ENCODE data around the gene CCL7.

Gene CCL7

GRCh38 chr17:34291721-34292348, 21.8 kb downstream of the CCL7 start:
- TF ChIP-seq, protein P1, sequence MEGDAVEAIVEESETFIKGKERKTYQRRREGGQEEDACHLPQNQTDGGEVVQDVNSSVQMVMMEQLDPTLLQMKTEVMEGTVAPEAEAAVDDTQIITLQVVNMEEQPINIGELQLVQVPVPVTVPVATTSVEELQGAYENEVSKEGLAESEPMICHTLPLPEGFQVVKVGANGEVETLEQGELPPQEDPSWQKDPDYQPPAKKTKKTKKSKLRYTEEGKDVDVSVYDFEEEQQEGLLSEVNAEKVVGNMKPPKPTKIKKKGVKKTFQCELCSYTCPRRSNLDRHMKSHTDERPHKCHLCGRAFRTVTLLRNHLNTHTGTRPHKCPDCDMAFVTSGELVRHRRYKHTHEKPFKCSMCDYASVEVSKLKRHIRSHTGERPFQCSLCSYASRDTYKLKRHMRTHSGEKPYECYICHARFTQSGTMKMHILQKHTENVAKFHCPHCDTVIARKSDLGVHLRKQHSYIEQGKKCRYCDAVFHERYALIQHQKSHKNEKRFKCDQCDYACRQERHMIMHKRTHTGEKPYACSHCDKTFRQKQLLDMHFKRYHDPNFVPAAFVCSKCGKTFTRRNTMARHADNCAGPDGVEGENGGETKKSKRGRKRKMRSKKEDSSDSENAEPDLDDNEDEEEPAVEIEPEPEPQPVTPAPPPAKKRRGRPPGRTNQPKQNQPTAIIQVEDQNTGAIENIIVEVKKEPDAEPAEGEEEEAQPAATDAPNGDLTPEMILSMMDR (IDR thresholded peaks at IDR 0.05; ENCODE audit: borderline replicate concordance, control extremely low read depth, extremely low read depth, insufficient read depth, missing control alignments): no peak
- DNase-seq (ENCODE audit: low spot score): no peak
- in situ Hi-C loops (cut with MboI; ENCODE audit: low sequenced_read_pairs, unreplicated experiment): no loop called here

DNA sequence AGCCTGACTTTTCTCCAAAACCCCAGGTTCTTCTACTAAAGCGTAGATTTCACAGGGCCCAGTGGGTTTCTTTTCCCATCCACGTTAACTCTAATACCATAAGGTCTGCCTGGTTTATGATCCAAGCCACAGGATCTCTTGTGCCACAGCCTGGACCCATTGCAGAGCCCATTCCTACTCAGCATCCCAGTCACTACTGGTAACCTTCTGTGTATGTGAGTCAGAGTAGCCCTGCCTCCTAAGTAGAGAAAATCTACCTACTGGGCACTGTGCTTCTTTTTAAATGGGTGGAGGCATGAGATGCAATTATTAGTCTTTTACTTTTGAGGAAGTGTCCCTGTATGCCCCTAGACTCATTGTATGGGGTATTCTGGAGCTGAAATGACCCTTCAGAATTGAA, 29.0 kb downstream of the CCL7 start:
- in situ Hi-C loops (cut with MboI; ENCODE audit: low sequenced_read_pairs, unreplicated experiment): no loop called here
- no peak for DNase-seq (ENCODE audit: low spot score)
- TF ChIP-seq, protein P1 (IDR thresholded peaks at IDR 0.05; ENCODE audit: borderline replicate concordance, control extremely low read depth, extremely low read depth, insufficient read depth, missing control alignments): no peak

GRCh38 chr17:34299956-34300577, 30.0 kb downstream of the CCL7 start:
- DNase-seq (ENCODE audit: low spot score): no peak
- in situ Hi-C loops (cut with MboI; ENCODE audit: low sequenced_read_pairs, unreplicated experiment): no loop called here
- TF ChIP-seq, protein P1 (IDR thresholded peaks at IDR 0.05; ENCODE audit: borderline replicate concordance, control extremely low read depth, extremely low read depth, insufficient read depth, missing control alignments): no peak

GRCh38 chr17:34300652-34301370, 30.8 kb downstream of the CCL7 start:
- in situ Hi-C loops (cut with MboI; ENCODE audit: low sequenced_read_pairs, unreplicated experiment): no loop called here
- DNase-seq (ENCODE audit: low spot score): no peak

GRCh38 chr17:34301986-34302385, 32.0 kb downstream of the CCL7 start:
- TF ChIP-seq, protein P1 (IDR thresholded peaks at IDR 0.05; ENCODE audit: borderline replicate concordance, control extremely low read depth, extremely low read depth, insufficient read depth, missing control alignments): no peak
- no peak for DNase-seq (ENCODE audit: low spot score)
- in situ Hi-C loops (cut with MboI; ENCODE audit: low sequenced_read_pairs, unreplicated experiment): no loop called here

More at GRCh38 chr17:34300652-34301370, 30.8 kb downstream of the CCL7 start:
- TF ChIP-seq, protein P1 (IDR thresholded peaks at IDR 0.05; ENCODE audit: borderline replicate concordance, control extremely low read depth, extremely low read depth, insufficient read depth, missing control alignments): no peak

DNA sequence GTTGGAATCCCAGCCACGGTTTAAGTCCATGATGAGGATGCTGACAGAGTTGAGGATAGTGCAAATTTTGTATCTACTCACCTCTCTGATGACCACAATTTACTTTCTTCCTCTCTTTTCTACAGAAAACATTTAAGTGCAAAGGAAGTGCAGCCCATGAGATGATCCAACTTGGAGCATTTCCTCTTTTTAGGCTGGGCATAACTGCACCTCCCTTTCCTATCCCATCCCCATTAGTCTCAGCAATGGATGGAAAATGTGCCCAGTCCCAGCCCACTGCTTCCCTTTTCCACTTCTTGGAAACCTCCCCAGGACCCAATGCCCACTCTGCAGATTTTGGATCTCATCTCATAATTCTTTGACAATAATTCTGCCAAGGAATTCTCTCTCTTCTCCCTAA, 32.6 kb downstream of the CCL7 start:
- no peak for DNase-seq (ENCODE audit: low spot score)
- TF ChIP-seq, protein P1 (IDR thresholded peaks at IDR 0.05; ENCODE audit: borderline replicate concordance, control extremely low read depth, extremely low read depth, insufficient read depth, missing control alignments): no peak
- in situ Hi-C loops (cut with MboI; ENCODE audit: low sequenced_read_pairs, unreplicated experiment): no loop called here
